PC-3 (cell line): ENCODE results near the gene ADCY5.

Source experiments
- CTCF ChIP-seq: fragments of 300-600 bp; sonication (generic); conservative IDR thresholded peaks from 2 replicates; pipeline ENCODE4 v1.5.1; 2017; ENCODE audit warnings: antibody characterized with exemption, low read depth, mild to moderate bottlenecking, low read length
- EZH2 ChIP-seq: fragments of 300-600 bp; sonication (generic); IDR thresholded peaks from one replicate; pipeline ENCODE4 v1.6.1; 2017; ENCODE audit warnings: antibody characterized with exemption, mild to moderate bottlenecking, low read length; ENCODE audit not compliant: unreplicated experiment

DNA sequence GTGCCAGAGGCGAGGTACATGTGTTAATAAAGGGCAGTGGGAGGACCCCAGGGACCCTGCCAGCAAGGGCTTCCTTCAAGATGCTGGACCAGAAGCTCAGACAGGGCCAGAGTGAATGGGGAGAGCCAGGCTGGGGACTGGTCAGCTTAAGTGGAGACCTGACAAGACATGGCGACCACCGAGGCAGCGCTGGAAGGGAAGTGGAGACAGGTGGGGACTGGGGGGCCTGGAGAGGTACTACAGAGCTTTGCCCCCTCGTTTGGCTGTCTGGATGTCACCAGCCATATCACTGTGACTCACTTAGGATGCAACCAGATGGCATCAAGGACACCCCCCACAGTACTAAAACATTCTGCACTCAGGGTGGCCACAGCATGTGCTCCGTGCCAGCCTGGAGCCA lies 97.9 kb downstream of the ADCY5 start:
- TF ChIP-seq CTCF (no peak), EZH2 (no peak)
